Measurements from ENCODE around the gene CFAP57.

DNA sequence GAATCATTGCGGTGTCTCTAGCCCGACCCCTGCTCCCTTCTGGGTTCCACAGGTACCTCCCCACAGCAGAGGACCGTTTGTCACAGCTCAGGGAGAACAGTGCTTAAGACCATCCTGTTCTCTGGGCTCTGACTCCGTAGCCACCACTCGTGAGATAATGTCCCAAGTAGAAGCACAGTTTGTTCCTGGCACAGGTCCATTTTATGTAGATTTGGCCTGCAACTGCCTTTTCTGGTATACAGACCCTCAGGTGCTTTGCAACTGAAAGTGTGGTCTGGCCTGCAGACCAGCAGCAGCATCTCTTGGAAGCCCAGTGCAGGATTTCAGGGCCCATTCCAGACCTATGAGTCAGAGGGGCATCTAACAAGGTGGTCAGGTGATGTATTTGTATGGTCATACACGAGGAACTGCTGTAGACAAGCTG, 69.3 kb downstream of the CFAP57 start:
- TF ChIP-seq POLR2A (IDR thresholded peaks at IDR 0.05; ENCODE audit: low read depth, low read length) (no peak), TAF1 (IDR thresholded peaks at IDR 0.05; ENCODE audit: borderline replicate concordance, low read depth, low read length) (no peak), POLR2AphosphoS5 (IDR thresholded peaks at IDR 0.05; ENCODE audit: low read depth, low read length) (no peak)
